Measurements from ENCODE around the gene LRIF1.

GRCh38 chr1:110948038-110948810 lies 15.5 kb downstream of the LRIF1 start:
- TF ChIP-seq CTCF (IDR thresholded peaks at IDR 0.05 in 4 of 5, conservative IDR thresholded peaks at IDR 0.05 in 1 of 5) (no peak), POLR2A (IDR thresholded peaks at IDR 0.05) (no peak)

All from gastrocnemius medialis (tissue), 4 donors.